GM13976 (cell line): ENCODE measurements around the gene IFITM1.
"Not testable (repeated sequence)": the region's sequence is repeated elsewhere in the genome, so short reads cannot be mapped to it uniquely, and the experiment has no call there.

ENCODE experiments used
- DNase-seq: peaks from one replicate; pipeline ENCODE4 v3.0.0; 2012; ENCODE audit warnings: low spot score
- in situ Hi-C: fragments of 300-500 bp; cut with MboI; formaldehyde crosslinking; loops from one replicate; pipeline ENCODE4 v1.12.0; 2022; ENCODE audit warnings: low sequenced_read_pairs, mixed read lengths, inconsistent platforms; ENCODE audit not compliant: unreplicated experiment
- TF ChIP-seq, protein P1 (sequence below): IDR thresholded peaks from 2 replicates; pipeline ENCODE4 v1.5.1; 2012; ENCODE audit warnings: borderline replicate concordance, mild to moderate bottlenecking; ENCODE audit not compliant: insufficient read depth; ENCODE audit errors: extremely low read depth, missing control alignments, control extremely low read depth

The IFITM1 gene

DNA sequence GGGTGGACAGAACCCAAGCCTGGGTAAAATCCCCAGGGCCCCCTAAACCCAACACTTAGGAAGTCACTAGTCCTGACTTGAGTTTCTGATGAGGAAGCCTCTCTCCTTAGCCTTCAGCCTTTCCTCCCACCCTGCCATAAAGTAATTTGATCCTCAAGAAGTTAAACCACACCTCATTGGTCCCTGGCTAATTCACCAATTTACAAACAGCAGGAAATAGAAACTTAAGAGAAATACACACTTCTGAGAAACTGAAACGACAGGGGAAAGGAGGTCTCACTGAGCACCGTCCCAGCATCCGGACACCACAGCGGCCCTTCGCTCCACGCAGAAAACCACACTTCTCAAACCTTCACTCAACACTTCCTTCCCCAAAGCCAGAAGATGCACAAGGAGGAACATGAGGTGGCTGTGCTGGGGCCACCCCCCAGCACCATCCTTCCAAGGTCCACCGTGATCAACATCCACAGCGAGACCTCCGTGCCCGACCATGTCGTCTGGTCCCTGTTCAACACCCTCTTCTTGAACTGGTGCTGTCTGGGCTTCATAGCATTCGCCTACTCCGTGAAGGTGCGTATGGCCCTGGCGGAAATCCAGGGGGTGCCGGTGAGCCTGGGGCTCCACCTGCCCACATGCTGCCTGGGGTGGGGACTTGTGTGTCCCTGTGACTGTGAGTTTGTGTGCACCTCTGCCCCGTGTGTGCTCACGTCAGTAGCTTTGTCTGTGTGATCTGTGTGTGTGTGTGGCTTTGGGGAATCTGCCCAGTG lies at the start of gene IFITM1:
TSS of gene IFITM1 (plus strand) at position 254 of the 767 bp plus-strand sequence. CDS start at position 385, 131 bp downstream.
- TF ChIP-seq, protein P1, sequence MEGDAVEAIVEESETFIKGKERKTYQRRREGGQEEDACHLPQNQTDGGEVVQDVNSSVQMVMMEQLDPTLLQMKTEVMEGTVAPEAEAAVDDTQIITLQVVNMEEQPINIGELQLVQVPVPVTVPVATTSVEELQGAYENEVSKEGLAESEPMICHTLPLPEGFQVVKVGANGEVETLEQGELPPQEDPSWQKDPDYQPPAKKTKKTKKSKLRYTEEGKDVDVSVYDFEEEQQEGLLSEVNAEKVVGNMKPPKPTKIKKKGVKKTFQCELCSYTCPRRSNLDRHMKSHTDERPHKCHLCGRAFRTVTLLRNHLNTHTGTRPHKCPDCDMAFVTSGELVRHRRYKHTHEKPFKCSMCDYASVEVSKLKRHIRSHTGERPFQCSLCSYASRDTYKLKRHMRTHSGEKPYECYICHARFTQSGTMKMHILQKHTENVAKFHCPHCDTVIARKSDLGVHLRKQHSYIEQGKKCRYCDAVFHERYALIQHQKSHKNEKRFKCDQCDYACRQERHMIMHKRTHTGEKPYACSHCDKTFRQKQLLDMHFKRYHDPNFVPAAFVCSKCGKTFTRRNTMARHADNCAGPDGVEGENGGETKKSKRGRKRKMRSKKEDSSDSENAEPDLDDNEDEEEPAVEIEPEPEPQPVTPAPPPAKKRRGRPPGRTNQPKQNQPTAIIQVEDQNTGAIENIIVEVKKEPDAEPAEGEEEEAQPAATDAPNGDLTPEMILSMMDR, result no peak
- in situ Hi-C loops, result no loop called here
- DNase-seq, result peak; percentile 86

DNA sequence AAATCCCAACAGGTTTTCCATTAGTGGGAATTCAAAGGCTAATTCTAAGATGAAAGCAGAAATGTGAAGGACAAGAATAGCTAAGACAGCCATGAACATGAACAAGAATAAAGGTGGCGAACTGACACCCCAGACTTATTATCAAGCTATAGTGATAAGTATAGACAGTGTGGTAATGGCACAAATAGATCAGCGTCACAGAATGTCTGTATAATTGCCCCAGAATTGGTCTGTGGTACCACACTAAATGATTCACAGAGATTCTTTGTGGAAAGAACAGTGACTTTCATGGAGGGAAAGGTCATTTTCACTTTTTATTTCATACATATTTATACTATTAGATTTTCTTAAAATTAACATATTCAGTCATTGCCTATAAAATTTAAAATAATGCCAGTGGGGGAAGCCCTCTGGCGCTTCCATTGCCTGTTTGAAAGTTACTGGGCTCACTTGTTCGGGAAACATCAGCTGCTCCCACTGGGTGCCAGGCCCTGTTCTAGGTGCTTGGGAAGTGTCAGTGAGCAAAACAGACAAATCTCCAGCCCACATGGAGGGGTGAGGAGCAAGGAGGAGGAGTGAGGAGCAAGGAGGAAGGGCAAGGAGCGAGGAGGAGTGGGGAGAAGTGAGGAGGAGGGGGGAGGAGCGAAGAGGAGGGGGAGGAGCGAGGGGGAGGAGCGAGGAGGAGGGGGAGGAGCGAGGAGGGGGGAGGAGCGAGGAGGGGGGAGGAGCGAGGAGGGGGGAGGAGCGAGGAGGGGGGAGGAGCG lies 47.0 kb upstream of the IFITM1 start:
- no peak for DNase-seq
- TF ChIP-seq, protein P1, result no peak
- in situ Hi-C loops, result no loop called here

DNA sequence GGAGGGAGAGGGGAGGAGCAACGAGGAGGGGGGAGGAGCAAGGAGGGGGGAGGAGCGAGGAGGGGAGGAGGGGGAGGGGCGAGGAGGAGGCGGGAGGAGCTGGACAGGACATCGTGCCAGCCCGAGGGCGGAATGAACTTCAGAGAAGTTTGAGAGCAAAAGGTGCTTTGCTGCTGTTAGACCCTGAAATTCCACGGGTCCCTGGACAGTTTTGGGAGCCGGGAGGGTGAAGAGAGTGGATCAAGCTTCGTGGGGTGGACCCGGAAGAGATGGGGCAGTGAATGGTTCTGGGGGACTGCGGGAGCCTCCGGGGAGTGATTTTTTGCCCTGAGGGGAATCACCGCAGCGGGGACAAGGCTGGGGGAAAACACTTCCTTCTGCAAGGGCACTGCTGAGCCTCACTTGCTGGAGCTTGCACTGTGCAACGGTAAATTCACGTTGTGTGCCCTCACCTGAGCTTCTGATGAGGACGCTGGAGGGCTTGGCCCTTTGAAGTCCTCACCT lies 46.3 kb upstream of the IFITM1 start:
- peak; percentile 74 for DNase-seq
- TF ChIP-seq, protein P1, result no peak
- in situ Hi-C loops, result no loop called here

DNA sequence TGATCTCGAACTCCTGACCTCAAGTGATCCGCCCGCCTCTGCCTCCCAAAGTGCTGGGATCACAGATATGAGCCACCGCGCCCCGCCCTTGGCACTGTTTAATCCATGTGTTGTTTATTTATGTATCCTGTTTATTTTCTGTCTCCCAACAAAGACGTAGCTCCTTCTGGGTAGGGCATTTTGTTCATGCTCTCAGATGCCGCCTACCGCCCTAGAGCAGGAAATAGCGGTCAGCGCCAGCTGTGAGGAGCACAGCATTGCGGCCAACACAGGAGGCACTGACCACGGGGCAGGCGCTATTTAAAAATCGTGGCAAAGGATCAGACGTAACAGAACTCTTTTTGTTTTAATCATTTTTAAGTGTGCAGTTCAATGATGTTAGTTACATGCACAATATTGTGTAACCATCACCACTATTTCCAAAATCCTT lies 45.1 kb upstream of the IFITM1 start:
- DNase-seq, in situ Hi-C loops: not testable (repeated sequence)

DNA sequence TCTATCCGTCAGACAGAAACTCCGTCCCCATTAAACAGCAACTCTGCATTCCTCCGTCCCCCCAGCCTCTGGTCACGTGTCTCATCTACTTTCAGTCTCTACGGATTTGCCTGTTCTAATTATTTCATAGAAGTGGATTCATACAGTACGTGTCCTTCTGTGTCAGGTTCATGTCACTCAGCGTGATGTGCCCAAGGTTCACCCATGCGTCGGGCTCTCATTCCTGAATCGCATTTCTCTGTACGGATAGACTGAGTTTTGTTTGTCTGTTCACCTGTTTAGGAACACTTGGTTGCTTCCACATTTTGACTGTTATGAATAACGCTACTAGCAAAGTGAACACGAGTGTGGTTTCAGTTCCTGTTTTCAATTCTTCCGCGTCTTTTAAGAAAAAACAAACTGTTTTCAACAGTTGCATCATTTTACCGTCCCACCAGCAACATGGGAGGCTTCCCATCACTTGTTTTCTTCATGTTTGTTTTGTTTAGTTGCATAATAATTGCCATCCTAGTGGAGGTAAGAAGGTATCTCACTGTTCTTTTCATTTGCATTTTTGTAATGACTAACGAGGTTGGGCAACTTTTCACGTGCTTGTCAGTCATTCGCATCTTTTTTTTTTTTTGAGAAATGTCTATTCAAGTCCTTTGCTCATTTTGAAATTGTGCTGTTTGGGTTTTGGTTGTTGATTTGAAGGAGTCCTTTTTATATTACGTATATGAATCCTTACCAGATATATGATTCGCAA lies 44.5 kb upstream of the IFITM1 start:
- peak; percentile 74 for DNase-seq
- TF ChIP-seq, protein P1, result no peak
- in situ Hi-C loops, result no loop called here

DNA sequence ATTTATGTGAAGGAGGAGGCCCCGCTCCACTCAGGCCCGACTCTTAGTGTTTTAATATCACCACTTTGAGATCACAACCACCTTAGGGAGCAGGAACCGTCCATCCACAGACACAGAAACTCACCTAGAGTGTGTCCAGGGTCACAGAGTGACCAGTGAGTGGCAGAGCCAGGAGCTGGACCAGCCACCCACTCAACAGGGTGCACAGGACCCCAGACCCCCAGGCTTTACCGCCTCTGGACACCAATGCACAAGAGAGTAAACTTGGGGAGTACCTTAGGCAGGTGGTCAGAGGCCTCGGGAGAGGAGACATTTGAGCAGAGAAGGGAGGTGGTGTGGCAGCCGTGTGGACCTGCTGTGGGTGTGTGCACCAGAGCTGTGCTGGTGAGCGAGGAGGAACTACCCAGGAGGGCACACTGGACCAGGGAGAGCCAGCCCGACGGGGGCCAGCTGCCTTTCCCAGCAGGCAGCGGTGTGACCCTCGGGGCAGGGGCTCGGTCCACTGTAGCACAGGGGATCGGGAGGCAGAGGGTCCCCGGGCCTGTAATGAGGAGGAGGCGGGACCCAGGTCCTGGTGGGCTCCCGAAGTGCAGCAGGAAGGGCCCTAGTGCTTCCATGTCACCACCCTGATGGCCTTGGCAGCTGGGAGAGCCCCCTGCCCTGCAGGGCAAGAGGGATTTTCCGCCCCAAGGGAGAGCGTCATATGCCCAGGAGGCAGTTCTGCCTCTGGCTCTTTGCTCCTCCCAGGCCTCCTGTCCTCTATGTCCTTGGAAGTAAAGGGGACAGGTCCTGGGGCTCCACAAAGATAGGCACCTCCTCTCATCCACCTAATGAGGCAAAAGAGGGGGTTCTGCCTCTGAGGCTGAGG lies 43.2 kb upstream of the IFITM1 start:
- DNase-seq, result no peak
- TF ChIP-seq, protein P1, result no peak
- in situ Hi-C loops, result no loop called here
